ENCODE data around the gene POLR2F.

POLR2F gene

DNA sequence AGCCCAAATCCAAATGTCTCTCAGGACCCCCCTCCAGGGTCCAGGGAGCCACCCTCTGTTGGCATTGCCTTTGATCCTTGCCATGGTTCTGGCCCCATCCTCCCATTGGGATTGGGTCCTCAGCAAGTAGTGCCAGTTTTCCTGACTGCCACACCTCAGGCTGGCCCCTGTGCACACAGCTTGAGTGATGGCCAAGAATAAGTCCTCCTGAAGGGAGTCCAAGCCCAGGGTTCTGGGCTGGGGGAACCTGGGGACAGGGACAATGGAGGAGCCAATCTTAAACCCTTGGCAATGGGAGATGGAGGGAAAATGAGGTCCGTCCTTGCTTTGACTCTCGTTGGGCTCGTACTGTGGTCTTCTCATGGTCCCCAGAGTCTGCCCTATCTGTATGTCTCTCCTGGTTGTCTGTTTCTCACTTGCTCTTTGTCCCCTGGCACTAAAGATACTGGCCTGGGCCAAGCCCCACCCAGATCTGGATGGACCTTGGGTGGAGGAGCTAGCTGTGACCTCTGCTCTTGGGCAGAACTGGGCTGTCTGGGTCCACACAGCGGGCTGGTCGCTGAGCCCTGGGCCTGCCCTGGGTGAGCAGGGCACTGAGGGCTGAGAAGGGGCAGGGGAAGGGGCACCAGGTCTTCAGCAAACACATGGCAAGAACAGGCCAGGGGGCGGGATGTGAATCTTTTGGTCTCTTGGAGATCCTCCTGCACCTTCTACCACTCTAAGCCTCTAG is 27.9 kb downstream of the POLR2F start:
- DNase-seq (ENCODE audit: low read depth in 2 of 3, low spot score in 1 of 3): no peak

DNA sequence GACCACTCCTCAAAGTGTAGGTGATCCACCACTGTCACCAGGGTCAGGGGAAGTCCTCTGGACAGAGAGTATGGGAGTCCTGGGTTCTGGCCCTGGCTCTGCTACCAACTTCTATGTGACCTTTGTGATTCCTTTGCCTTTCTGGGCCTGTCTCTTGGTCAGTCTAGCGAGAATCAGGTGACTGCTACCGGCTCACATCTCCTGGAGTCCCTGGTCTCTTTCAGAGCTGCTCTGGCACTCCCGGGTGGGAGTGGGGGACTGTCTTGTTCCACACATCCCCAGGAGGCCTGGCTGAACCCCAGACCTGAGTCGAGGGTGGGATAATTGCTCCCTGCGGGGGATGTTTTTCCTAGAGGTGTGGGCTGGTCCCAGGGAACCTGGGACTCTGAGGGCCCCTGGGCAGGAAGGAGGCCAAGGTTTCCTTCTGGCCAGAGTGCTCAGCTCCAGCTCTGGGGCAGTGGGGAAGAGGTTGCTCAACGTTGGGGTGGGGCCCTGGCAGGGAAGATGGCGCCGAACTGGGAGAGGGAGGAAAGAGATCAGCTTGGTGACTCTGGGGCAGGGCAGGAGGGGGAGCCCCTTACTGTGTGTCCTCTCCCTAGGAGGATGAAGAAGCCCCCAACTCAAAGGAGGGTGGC is 28.8 kb downstream of the POLR2F start:
- DNase-seq (ENCODE audit: low read depth in 2 of 3, low spot score in 1 of 3): no peak

DNA sequence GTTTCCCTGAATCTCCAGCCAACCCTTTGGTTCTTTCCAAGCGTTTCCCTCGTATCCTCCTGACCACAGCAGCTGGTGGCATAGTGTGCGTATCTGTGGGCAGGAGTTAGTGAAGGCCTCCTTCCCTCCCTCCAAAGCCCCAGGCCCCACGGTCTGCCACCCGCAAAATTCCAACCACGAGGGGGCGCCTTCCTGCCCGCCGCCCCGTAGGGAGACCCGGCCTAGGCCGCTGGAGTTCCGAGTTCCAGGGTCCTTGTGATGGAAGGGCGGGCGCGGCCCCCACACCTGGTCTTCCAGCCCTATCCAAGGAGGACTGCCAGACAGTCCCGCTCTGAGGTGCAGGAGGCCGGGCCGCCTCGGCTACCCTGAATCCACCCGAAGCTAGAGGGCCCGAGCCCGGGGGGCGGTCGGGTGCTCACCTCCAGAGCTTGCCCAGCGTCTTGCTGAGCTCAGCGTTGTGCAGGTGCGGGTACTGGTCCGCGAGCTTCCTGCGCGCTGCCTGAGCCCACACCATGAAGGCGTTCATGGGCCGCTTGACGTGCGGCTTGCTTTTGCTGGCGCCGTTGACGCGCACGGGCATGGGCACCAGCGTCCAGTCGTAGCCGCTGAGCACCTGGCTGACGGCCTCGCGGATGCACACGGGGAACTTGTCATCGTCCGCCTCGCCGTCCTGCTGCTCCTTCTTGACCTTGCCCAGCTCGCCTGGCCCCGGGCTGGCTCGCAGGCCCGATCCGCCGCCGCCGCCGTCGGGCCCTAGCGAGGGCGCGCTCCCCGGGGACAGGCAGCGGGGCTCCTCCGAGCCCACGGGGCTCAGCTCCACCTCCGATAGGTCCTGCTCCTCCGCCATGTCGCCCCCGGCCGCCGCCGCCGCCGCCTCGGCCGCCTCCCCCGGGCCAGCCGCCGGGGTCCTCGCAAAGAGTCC is 29.7 kb downstream of the POLR2F start:
- no peak for DNase-seq (ENCODE audit: low read depth in 2 of 3, low spot score in 1 of 3)

DNA sequence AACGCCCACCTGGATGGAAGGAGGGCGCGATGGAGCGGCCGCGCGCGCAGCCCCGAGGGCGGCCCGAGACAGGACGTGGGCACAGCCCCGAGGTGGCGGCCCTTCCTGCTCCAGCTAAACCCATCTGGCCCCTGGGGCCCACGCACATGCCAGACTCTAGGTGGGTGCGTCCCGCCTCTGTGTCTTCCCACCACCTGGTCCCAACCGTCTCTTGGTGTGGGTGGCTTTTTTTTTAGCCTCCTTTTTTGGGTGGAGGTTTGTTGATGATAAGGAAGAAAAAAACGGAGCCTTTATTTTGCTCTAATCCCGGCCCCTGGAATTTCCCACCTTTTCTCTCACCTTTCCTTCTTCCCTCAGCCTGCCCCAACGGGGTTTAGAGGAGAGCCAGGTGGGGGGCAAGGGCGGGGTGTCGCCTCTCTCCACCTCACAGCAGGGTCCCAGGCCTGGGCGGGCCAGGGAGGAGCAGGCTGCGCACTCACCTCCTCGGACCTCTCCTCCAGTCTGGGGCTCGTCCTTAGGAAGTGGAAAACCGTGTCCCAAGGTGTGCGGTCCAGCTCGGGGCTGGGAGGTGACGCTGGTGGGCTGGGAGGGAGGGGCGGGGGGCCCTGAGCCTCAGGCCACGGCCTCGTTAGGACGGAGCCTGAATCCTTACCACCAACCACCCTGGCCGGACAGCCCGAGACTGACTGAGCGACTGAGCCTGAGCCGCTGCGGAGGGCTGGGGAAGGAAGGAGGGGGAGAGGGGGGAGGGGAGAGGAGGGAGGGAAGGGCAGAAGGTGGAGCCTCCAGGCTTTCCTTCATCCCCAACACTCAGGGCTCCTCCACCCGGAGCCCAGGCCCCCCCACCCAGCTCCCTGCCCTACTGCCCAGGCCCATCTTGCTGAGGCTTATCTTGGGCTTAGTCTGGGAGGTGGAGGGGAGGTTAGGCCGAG is 30.6 kb downstream of the POLR2F start, which contains the start of gene SOX10:
SOX10 (minus strand) TSS at position 696 of the 932 bp plus-strand sequence. CDS start 771 bp downstream, outside the sequence.
- DNase-seq (ENCODE audit: low read depth in 2 of 3, low spot score in 1 of 3): no peak

DNA sequence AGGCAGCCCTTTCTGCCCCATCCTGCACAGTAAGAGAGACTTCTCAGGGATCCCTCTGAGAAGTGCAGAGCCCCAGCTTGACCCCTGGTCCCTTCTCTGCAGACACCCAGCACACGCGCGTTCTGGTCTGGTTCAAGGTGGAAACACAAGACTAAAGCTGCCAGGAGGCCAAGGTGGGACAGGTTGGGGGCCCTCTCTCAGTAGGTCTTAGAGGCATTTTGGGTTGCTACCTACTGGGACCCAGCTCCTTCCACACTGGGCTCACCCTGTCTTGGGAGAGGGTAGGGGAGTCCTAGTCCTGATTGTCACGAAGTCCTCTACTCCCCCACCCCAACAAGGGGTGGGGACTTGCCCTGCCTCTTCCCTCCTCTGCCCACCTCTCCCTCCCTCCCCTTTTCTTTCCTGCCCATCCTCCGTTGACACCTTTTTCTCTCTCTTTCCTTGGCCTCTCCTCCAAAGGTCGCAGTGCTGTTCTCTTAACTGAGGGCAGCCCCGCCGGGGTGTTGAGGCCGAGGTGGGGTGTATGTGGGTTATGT is 31.6 kb downstream of the POLR2F start:
- DNase-seq (ENCODE audit: low read depth in 2 of 3, low spot score in 1 of 3): no peak

DNA sequence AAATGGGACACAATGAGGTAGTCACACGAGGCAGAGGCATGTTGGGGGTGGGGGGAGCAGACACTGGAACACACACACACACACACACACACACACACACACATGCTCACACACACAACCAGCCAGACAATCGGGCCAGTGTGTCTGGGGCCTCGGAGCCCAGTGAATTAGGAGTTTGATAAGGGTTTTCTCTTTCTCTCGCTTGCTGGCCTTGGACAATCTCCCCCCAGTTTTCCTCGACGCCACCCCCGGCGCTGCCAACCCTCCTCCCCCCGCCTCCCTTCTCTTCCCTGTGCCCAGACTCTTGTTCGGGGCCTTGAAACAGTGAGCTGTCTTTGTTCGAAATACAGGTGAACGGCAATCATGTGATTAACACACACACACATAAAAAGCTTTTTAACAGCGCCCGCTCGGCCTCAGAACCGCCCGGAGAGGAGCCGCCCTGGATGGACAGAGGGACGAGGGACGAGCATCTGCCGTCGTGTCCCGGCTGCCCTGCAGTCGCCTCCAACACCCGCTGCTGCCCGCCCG is 32.3 kb downstream of the POLR2F start:
- DNase-seq (ENCODE audit: low read depth in 2 of 3, low spot score in 1 of 3): no peak

DNA sequence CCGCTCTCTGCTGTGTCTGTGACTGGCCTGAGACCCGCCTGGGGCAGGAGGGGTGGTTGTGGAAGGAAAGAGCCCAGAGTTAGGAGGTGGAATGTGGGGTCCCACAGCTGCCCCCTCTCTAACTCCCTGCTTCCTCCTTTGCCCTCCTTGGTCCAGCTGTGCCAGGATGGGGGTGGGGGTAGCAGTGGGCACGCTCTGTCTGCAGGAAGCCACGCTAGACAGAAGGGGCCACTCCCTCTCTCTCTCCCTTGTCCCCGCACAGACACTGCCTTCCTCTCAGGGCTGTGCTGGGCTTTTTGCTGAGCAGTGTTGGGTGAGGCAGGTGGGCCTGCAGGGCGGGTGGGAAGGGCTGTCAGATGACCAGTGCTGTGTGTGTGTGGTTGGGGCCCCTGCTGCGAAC is 32.9 kb downstream of the POLR2F start:
- no peak for DNase-seq (ENCODE audit: low read depth in 2 of 3, low spot score in 1 of 3)

DNA sequence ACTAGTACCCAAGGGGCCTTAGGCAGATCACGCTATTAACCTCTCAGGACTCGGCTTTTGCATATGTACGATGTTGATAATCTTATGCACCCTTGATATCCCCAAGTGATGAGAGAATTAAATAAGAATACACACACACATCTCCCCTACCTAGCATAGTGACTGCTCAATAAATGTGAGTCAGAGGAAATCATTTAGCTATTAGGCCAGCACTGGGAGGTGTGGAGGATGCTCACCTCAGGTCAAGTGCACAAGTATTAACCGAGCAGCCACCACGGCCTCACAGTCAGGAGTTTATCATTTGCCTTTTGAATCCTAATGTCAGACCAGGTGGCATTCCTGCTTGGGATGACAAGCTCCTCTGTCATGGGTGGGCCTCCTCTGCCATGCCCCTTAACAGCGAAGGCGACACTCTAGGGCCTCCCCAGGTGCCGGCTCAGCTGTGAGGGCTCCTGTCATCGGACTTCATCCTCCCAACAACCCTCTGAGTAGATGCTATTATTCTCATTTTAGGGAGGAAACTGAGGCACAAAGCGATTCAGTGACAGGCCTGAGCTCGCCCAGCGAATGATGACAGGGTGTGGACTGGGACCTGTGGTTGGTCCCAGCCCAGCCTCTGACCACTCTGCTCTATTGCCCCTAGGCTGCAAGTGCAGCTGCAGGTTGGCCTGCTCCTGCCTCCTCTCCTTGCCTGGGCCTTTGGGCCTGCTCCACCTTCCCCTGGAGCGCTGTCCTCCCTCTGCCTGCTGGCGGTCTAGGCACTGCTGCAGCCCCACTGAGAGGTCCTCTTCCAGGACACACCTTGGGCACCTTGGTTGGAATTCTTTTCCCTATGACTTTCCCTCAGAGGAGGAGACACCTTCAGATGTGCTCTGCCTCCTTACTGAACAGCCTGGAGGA is 35.9 kb downstream of the POLR2F start:
- no peak for DNase-seq (ENCODE audit: low read depth in 2 of 3, low spot score in 1 of 3)

DNA sequence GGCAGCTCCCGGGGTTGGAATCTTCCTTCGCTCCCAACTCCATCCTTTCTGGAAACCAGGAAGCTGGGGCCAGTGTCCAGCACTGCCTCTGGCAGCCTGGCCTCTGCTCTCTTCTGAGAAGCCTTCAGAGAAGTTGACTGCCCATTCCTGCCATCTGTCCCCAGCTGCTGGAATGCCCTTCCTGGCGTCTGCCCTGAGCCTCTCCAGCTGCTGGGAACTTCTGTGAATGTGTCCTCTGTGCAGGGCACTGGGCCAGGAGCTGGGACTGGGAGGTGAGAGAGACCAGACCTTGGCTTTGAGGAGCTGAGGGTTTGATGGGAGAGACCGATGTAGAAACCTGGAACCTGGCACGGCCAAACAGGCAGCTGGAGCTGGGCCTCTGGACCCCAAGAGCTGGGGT is 36.8 kb downstream of the POLR2F start:
- no peak for DNase-seq (ENCODE audit: low read depth in 2 of 3, low spot score in 1 of 3)

DNA sequence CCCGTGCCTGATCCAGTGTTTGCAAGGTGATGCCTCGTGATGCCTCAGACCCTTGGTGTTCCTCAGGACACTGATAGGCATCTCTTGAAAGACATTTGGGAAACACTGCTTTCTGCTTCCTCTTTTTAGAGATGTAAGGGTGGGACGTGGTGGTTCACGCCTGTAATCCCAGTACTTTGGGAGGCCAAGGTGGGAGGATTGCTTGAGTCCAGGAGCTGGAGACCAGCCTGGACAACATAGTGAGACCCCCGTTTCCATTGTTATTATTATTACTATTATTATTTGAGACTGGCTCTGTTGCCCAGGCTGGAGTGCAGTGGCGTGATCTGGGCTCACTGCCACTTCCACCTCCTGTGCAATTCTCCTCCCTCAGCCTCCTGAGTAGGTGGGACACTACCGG is 37.4 kb downstream of the POLR2F start:
- DNase-seq (ENCODE audit: low read depth in 2 of 3, low spot score in 1 of 3): no peak

DNA sequence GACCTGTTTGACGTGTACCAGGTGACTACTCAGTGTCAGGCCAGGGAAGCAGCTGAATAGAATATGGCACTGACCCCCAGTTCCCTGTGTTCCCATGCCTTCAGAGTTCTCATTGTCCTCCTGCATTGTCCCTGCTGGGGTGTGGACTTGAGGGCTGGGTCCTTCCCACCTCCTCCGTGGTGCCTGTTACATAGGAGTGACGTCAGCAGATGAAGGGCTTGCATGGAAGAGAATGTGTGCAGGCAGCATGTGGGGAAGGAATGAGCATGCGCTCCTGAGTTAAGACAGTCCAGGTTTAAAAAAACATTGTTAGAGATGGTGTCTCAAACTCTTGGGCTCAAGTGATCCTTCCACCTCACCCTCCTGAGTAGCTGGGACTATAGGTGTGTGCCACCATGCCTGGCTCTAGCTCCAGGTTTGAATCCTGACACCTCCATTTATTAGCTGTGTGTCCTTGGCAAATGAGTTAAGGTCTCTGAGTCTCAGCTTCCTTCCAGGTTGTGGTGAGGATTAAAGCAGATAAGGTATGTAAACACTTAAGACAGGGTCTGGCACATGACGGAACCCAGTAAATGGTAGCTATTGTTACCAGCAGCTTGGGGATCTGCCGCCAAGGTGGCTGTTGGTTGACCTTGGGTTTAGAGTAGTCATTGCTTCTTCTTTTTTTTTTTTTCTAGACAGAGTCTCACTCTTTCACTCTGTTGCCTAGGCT is 38.4 kb downstream of the POLR2F start:
- DNase-seq (ENCODE audit: low read depth in 2 of 3, low spot score in 1 of 3): no peak

DNA sequence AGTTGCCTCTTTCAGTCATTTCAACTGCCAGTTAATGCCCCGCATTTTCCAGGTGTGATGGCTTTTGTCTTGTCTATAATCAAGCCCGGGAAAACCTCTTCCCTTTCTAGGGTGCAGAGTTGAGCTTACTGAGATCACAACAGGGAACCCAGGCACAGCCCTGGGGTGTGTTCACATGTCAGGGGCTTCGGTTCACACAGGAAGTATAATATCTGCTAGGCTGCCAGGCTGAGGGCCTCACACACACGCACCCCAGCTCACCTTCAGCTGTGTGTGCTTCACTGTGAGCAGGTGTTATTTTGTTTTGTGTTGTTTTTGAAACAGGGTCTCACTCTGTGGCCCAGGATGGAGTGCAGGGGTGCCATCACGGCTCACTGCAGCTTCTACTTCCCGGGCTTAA is 40.5 kb downstream of the POLR2F start:
- no peak for DNase-seq (ENCODE audit: low read depth in 2 of 3, low spot score in 1 of 3)

DNA sequence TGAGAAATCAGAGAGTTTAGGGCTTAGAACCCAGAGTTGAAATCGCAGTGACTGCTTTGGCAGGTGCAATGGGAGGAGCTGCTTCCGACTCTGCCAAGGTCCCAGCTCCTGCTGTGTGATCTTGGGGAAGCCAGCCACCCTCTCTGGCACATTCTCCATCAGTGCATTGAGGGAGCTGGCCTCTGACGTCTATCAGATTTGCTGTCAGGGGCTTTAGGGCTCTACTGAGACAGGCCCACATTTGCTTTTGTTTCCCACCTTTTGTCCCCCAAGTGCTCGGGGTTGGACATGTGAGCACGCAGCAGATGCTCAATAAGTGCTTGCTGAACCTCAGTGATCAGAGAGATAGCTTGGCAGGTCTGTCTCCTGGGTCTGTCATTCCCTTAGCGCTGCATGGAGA is 41.5 kb downstream of the POLR2F start:
- DNase-seq (ENCODE audit: low read depth in 2 of 3, low spot score in 1 of 3): no peak

DNA sequence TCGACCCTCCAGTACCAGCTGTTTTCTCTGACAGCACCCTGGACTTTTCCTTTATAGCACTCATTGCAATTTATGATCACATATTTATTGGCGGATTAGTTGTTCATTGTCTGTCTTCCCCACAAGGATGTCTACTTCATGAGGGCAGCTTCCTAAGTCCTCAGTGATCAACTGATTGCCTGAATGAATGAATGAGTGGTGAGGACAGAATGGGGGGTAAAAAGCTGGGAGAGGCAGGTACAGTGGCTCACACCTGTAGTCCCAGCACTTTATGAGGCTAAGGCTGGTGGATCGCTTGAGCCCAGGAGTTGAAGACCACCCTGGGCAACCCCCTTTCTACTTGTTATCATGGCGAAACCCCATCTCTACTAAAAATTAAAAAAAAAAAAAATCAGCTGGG is 42.0 kb downstream of the POLR2F start:
- no peak for DNase-seq (ENCODE audit: low read depth in 2 of 3, low spot score in 1 of 3)

DNA sequence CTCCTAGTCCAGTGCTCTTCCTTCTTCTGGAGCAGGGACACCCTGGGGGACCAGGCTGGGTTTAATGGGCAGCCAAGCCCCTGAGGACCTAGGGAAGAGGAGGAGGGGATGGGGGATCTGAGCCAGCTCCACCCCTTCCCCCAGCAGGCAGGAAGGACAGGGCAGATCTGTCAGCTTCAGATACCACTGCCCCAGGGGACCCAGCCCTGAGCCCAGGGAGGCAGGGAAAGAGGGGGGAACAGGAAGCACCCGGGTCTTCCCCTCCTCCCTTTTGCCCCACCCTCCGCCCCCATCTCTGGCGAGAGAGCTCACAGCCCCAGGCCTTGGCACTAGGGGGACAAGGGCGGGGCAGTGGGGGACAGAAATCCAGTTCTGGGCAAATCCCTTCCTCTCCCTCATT is 42.6 kb downstream of the POLR2F start:
- no peak for DNase-seq (ENCODE audit: low read depth in 2 of 3, low spot score in 1 of 3)

DNA sequence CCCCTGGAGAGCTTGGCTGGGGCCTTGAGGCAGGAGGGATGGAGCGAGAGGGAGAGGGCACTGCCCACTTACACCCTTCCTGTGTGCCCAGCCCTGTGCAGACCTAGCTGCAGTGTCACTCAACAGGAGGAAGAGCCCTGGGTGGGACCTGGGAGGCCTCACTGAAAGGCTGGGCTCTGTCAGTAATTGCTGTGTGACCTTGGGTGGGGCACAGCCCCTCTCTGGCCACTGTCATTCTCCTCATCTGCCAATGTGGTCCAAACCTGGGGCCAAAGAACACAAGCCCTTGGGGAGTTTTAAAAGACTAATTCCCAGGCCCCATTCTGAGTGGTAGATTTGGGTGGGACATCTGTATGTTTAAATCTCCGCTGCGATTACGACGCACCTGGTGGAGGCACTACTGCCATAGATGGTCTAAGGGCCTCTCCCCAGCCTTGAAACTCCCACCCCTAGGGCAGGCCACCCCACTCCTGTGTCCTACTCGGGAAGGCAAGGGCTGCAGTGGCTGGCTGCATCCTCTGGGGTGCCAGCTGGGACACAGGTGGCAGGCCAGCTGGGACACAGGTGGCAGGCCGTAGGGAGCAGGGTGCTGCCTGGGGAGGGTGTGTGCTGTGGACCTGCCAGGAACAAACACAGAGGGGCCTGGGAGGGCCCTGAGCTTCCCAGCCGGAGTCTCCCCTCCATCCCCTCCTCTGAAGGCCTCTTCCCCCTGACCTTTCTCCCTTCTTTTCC is 43.2 kb downstream of the POLR2F start:
- DNase-seq (ENCODE audit: low read depth in 2 of 3, low spot score in 1 of 3): no peak

DNA sequence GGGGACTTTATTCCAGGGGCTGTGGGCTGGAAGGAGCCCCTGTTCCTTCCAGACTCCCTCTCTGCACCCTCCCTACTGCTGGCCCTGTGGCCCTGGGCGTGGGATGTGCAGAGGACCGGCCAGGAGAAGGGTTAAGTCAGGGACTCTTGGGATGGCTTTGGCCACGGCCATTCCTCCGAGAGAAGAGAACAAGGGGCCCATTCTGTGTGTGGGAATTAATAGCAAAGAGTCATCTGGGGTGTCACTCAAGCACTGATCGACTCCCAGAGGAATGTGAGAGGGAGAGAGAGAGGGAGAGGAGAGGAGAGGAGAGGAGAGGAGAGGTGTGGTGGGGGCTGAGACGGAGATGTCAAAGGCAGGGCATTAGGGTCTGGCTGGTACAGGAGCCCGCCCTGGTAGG is 45.0 kb downstream of the POLR2F start:
- DNase-seq (ENCODE audit: low read depth in 2 of 3, low spot score in 1 of 3): no peak

DNA sequence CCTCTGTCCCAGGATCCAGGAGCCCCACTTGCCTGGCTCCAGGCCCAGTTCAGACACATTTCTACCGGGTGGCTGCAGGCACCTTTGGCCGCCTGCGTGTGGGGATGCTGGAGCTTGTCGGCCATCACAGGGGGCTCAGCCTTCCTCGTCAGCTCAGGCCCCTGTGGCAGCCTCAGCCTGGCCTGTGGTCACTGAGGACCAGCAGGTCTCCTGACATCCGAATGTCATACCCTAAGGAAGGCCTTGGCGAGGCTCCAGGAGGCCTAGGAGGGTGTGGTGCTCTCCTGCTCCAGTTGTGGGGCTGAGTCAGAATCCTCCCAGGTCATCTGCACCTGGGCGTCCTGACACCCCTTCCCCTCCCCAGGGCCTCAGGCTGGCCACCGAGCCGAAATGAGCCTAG is 45.7 kb downstream of the POLR2F start:
- DNase-seq (ENCODE audit: low read depth in 2 of 3, low spot score in 1 of 3): no peak
